HCT116 (cell line): ENCODE data around the gene TTC27. TPM values are rescaled to one million over a fixed set of nuclear protein-coding genes. Genes with fewer than 3 reads are reported as not detected.

ENCODE experiments used
- ATAC-seq: fragments of 200-7000 bp; cut with Tn5 transposase; 2 replicates; pipeline ENCODE4 v1.9.1; 2020; ENCODE audit warnings: mild to moderate bottlenecking, moderate library complexity
- BruUV-seq: library from RNA; stranded (reverse); fragments of 400-500 nt; replicated peaks from 2 replicates; lab custom pipeline; 2021; lab: Mats Ljungman, UMichigan
- CTCF ChIA-PET: fragments of 300-600 bp; sonication (Branson Sonifier 250); formaldehyde crosslinking; loops from one replicate; lab custom pipeline; 2021; ENCODE audit warnings: antibody characterized with exemption; lab: Charles Lee
- POLR2A ChIA-PET: fragments of 300-600, 350-600 bp; sonication (Branson Sonifier 250); formaldehyde crosslinking; loops from one replicate; lab custom pipeline; 2021; ENCODE audit warnings: antibody characterized with exemption; lab: Charles Lee
- RAD21 ChIA-PET, 2 experiments: fragments of 300-600 bp; sonication (Branson Sonifier 250); formaldehyde crosslinking; loops; one replicate each; lab custom pipeline; 2023; ENCODE audit warnings: low total read pairs in 2 of 2; ENCODE audit not compliant: uncharacterized antibody in 2 of 2, unreplicated experiment in 2 of 2, low non-redundant PET in 1 of 2; lab: Charles Lee
- DNase-seq: peaks from one replicate; pipeline ENCODE4 v3.0.0-alpha.2; 2010; ENCODE audit warnings: low read depth, low spot score
- H2AFZ ChIP-seq: fragments of 200-600 bp; shearing (Covaris generic), sonication (generic); 2 replicates; pipeline ENCODE4 v1.6.1; 2017; ENCODE audit warnings: low read depth, mixed run types, mixed read lengths, antibody characterized with exemption, low read length; ENCODE audit not compliant: poor library complexity, severe bottlenecking
- H3K27ac ChIP-seq: 2 replicates; pipeline ENCODE4 v1.5.1; 2012; ENCODE audit warnings: low read depth, low read length
- H3K27me3 ChIP-seq: fragments of 200-600 bp; sonication (generic); 2 replicates; pipeline ENCODE4 v1.6.1; 2016; ENCODE audit warnings: mixed run types, low read length, mixed read lengths; ENCODE audit not compliant: insufficient read depth
- H3K36me3 ChIP-seq, 2 experiments: fragments of 200-500 bp in 1 of 2; fragments of 200-600 bp in 1 of 2; sonication (Bioruptor generic) in 1 of 2; sonication (generic) in 1 of 2; 2 replicates each; pipeline versions ENCODE4 v1.5.1 to v1.6.1; 2014 to 2016; ENCODE audit warnings: low read length in 2 of 2, inconsistent platforms in 1 of 2, mixed read lengths in 1 of 2, mixed run types in 1 of 2; ENCODE audit not compliant: insufficient read depth in 2 of 2, control insufficient read depth in 1 of 2
- H3K4me1 ChIP-seq, 2 experiments: fragments of 200-600 bp in 1 of 2; sonication (generic) in 1 of 2; 2 replicates each; pipeline versions ENCODE4 v1.5.1 to v1.6.1; 2012 to 2017; ENCODE audit warnings: low read length in 2 of 2, inconsistent platforms in 1 of 2, mild to moderate bottlenecking in 1 of 2, mixed read lengths in 1 of 2, mixed run types in 1 of 2, moderate library complexity in 1 of 2; ENCODE audit not compliant: insufficient read depth in 2 of 2, control insufficient read depth in 1 of 2
- H3K4me2 ChIP-seq: fragments of 200-600 bp; sonication (generic); 2 replicates; pipeline ENCODE4 v1.6.1; 2017; ENCODE audit warnings: mixed run types, low read length, mixed read lengths
- H3K4me3 ChIP-seq, 2 experiments: fragments of 200-600 bp in 1 of 2; sonication (generic) in 1 of 2; replicated peaks in 1 of 2; 2 replicates each; pipeline ENCODE4 v1.5.1; 2011 to 2016; ENCODE audit warnings: low read length in 2 of 2, control low read depth in 1 of 2, low read depth in 1 of 2, mild to moderate bottlenecking in 1 of 2, mixed read lengths in 1 of 2, mixed run types in 1 of 2
- H3K79me2 ChIP-seq: fragments of 200-600 bp; sonication (generic); 2 replicates; pipeline ENCODE4 v1.6.1; 2017; ENCODE audit warnings: mild to moderate bottlenecking, mixed run types, low read length, moderate library complexity, mixed read lengths; ENCODE audit not compliant: insufficient read depth
- H3K9ac ChIP-seq: fragments of 200-600 bp; sonication (generic); 2 replicates; pipeline ENCODE4 v1.6.1; 2016; ENCODE audit warnings: low read length, mixed read lengths
- H3K9me2 ChIP-seq: fragments of 200-600 bp; sonication (generic), shearing (Covaris generic); 2 replicates; pipeline ENCODE4 v1.6.1; 2017; ENCODE audit warnings: mixed run types, mild to moderate bottlenecking, moderate library complexity; ENCODE audit not compliant: insufficient read depth
- H3K9me3 ChIP-seq, 2 experiments: fragments of 200-500 bp in 1 of 2; fragments of 200-600 bp in 1 of 2; sonication (Bioruptor generic) in 1 of 2; sonication (generic) in 1 of 2; 2 replicates each; pipeline ENCODE4 v1.6.1; 2014 to 2017; ENCODE audit warnings: low read length in 2 of 2, mixed read lengths in 2 of 2, inconsistent platforms in 1 of 2, low read depth in 1 of 2, mild to moderate bottlenecking in 1 of 2, mixed run types in 1 of 2, moderate library complexity in 1 of 2; ENCODE audit not compliant: control insufficient read depth in 1 of 2, insufficient read depth in 1 of 2
- H4K20me1 ChIP-seq: fragments of 200-600 bp; sonication (generic), shearing (Covaris generic); 2 replicates; pipeline ENCODE4 v1.6.1; 2017; ENCODE audit warnings: mixed run types, mild to moderate bottlenecking, moderate library complexity; ENCODE audit not compliant: insufficient read depth
- CTCF ChIP-seq, 3 experiments: fragments of 200-600 bp in 1 of 3; sonication (generic) in 1 of 3; IDR thresholded peaks in 2 of 3; conservative IDR thresholded peaks in 1 of 3; 2 replicates each; pipeline ENCODE4 v1.5.1; 2012 to 2017; ENCODE audit warnings: low read depth in 2 of 3, low read length in 2 of 3, antibody characterized with exemption in 1 of 3, borderline replicate concordance in 1 of 3, control low read depth in 1 of 3, mild to moderate bottlenecking in 1 of 3, mixed read lengths in 1 of 3, mixed run types in 1 of 3, moderate library complexity in 1 of 3; ENCODE audit not compliant: insufficient read depth in 1 of 3
- ELF1 ChIP-seq: IDR thresholded peaks from 2 replicates; pipeline ENCODE4 v1.6.1; 2012; ENCODE audit warnings: low read depth, borderline replicate concordance
- EZH2phosphoT487 ChIP-seq: fragments of 200-600 bp; IDR thresholded peaks from 2 replicates; pipeline ENCODE4 v1.6.1; 2018; ENCODE audit warnings: antibody characterized with exemption, borderline replicate concordance
- FOSL1 ChIP-seq: IDR thresholded peaks from 2 replicates; pipeline ENCODE4 v1.6.1; 2012; ENCODE audit warnings: low read depth
- JUND ChIP-seq: IDR thresholded peaks from 2 replicates; pipeline ENCODE4 v1.6.1; 2012
- MAX ChIP-seq: IDR thresholded peaks from 2 replicates; pipeline ENCODE4 v1.6.1; 2012
- RAD21 ChIP-seq: IDR thresholded peaks from 2 replicates; pipeline ENCODE4 v1.6.1; 2012; ENCODE audit warnings: low read depth, mild to moderate bottlenecking
- SIN3A ChIP-seq: IDR thresholded peaks from 2 replicates; pipeline ENCODE4 v1.6.1; 2012; ENCODE audit warnings: low read depth
- SRF ChIP-seq: IDR thresholded peaks from 2 replicates; pipeline ENCODE4 v1.6.1; 2012; ENCODE audit warnings: low read depth
- ZNF274 ChIP-seq: fragments of 200-500 bp; sonication (Bioruptor generic); IDR thresholded peaks from 2 replicates; pipeline ENCODE4 v1.6.1; 2014; ENCODE audit warnings: mild to moderate bottlenecking, low read depth, low read length, inconsistent platforms
- intact Hi-C: fragments of 100-400 bp; cut with micrococcal nuclease; formaldehyde crosslinking; loops from 2 replicates; pipeline ENCODE4 v1.10.0; 2022
- total RNA-seq: library from RNA; stranded (reverse); gene quantifications from one replicate; pipeline ENCODE4 v1.2.1, GENCODE V29; 2021; ENCODE audit not compliant: unreplicated experiment

TTC27 gene
- total RNA-seq, 1 experiment from 2014 or later: 24.4 TPM

- DNase-seq: no peak
- Histone ChIP-seq H2AFZ (no peak overlapping the region), H3K27me3 (no peaks in the 10 kb centered on the region), H3K9me3 (no peaks in the 10 kb centered on the region)
- POLR2A ChIA-PET: no interaction called here
- no TSS peak for BruUV-seq
- TF ChIP-seq ELF1 (no peak), CTCF (IDR thresholded peaks at IDR 0.05 in 2 of 3, conservative IDR thresholded peaks at IDR 0.05 in 1 of 3; ENCODE audit: borderline replicate concordance in 1 of 3, insufficient read depth in 1 of 3, low read depth in 2 of 3, low read length in 2 of 3) (no peak), EZH2phosphoT487 (no peak), RAD21 (no peak), MAX (no peak), FOSL1 (no peak), SIN3A (no peak), ZNF274 (no peak), SRF (no peak), JUND (no peak)
- TF ChIP-seq, all 23 proteins: peak for 0
- RAD21 ChIA-PET: no interaction called here
- Histone ChIP-seq H3K9ac (no peak overlapping the region), H3K36me3 (no peaks in the 10 kb centered on the region), H3K4me3 (no peak overlapping the region), H4K20me1 (no peaks in the 10 kb centered on the region), H3K79me2 (no peaks in the 10 kb centered on the region), H3K9me2 (no peaks in the 10 kb centered on the region), H3K4me1 (no peaks in the 10 kb centered on the region), H3K27ac (no peak overlapping the region), H3K4me2 (no peak overlapping the region)
- intact Hi-C loops: no loop called here
- ATAC-seq: no peak
- CTCF ChIA-PET: no interaction called here
These were observed 236.7 kb downstream of the TTC27 start for GRCh38 chr2:32864334-32865111.
